NT2/D1 (cell line): Measurements from ENCODE around the gene GTSE1.

Experiments used
- DNase-seq: peaks from one replicate; pipeline ENCODE4 v3.0.0-alpha.2; 2011; ENCODE audit warnings: low read depth, low spot score
- H3K27me3 ChIP-seq: 2 replicates; pipeline ENCODE4 v1.6.0; 2011; ENCODE audit warnings: mild to moderate bottlenecking; ENCODE audit not compliant: insufficient read length, insufficient read depth
- H3K36me3 ChIP-seq: 2 replicates; pipeline ENCODE4 v1.6.1; 2011; ENCODE audit warnings: mild to moderate bottlenecking, low read length, mixed read lengths; ENCODE audit not compliant: insufficient read depth, insufficient read length
- H3K4me1 ChIP-seq: 2 replicates; pipeline ENCODE4 v1.5.1; 2011; ENCODE audit not compliant: insufficient read depth, insufficient read length
- H3K4me3 ChIP-seq: 2 replicates; pipeline ENCODE4 v1.5.1; 2011; ENCODE audit warnings: low read depth; ENCODE audit not compliant: insufficient read length
- H3K9ac ChIP-seq: 2 replicates; pipeline ENCODE4 v1.6.0; 2011; ENCODE audit warnings: low read depth; ENCODE audit not compliant: insufficient read length
- H3K9me3 ChIP-seq: 2 replicates; pipeline ENCODE4 v1.5.1; 2011; ENCODE audit warnings: mild to moderate bottlenecking, low read length; ENCODE audit not compliant: insufficient read depth
- SUZ12 ChIP-seq: IDR thresholded peaks from 2 replicates; pipeline ENCODE4 v1.6.1; 2011; ENCODE audit not compliant: insufficient read length, insufficient read depth; ENCODE audit errors: extremely low read depth
- YY1 ChIP-seq: IDR thresholded peaks from 2 replicates; pipeline ENCODE4 v1.6.1; 2011; ENCODE audit not compliant: insufficient read length, insufficient read depth
- ZNF274 ChIP-seq: IDR thresholded peaks from 2 replicates; pipeline ENCODE4 v1.6.1; 2011; ENCODE audit warnings: mild to moderate bottlenecking, low read depth, low read length

GTSE1 gene

DNA sequence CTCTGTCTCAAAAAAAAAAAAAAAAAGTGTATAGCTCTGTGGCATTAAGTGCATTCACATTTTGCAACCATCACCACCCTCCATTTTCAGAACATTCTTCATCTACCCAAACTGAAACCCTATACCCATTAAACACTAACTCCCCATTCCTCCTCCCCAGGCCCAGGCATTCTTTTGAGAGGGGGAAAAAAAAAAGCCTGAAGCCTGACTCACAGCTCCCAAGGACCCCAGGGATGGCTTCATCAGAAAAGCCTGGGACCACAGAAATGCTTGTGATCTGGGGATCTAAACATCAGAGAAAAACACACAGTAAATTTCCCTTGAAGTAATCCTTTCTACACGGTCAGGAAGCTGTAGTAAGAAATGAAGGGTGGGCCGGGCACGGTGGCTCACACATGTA, 10.7 kb upstream of the GTSE1 start:
- no peak for DNase-seq
- Histone ChIP-seq H3K9ac (no peak overlapping the region), H3K4me1 (peaks cover 2% of the 10 kb centered on the region), H3K4me3 (no peak overlapping the region), H3K27me3 (no peaks in the 10 kb centered on the region), H3K9me3 (no peaks in the 10 kb centered on the region), H3K36me3 (peaks cover 53% of the 10 kb centered on the region)
- no peak for TF ChIP-seq ZNF274
- no peak for TF ChIP-seq YY1
- no peak for TF ChIP-seq SUZ12

GRCh38 chr22:46286941-46287872, 9.5 kb upstream of the GTSE1 start:
- no peaks in the 10 kb centered on the region for H3K27me3 ChIP-seq
- no peaks in the 10 kb centered on the region for H3K9me3 ChIP-seq
- H3K9ac ChIP-seq, result no peak overlapping the region
- DNase-seq, result no peak
- H3K36me3 ChIP-seq, result peaks cover 46% of the 10 kb centered on the region
- no peak overlapping the region for H3K4me3 ChIP-seq
- TF ChIP-seq SUZ12, result no peak
- no peak for TF ChIP-seq ZNF274
- TF ChIP-seq YY1, result no peak
- peaks cover 2% of the 10 kb centered on the region for H3K4me1 ChIP-seq

DNA sequence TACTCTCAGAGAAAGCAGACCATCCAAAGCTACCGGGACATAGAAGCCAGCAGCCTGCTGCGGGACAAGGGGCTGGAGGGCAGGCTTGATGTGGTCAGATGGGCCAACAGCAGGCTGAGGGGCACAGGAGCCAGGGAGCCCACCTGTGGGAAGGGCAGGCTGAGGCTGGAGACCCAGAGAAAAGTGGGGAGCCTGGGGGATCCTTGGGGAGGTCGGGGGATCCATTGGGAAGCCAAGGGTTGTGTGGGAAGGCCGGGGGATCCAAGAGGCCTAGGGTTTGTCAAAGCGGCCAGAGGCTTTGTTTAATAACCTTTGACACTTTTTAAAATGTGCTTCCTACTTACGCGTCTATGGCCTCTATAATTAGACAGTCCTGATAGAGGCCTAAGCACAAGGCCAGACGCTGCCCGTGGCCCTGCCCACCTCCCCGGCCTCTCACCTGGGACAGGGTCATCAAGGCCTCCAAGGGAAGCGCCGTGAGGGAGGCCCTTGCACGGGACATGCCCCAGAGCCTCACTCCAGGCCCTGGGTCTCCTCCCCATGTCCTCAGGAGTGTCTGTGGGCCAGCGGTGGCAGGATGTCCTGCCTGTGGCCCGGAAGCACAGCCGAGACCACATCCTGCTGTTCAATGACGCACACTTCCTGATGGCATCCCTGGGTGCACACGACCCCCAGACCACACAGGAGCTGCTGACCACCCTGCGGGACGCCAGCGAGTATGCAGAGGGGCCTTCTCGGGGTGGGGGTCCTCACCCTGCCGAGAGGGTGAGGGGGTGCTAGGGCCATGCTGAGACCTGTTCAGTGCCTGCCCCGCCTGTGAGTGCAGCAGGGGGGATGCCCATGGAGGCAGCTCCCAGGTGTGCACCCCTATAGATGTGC, 8.6 kb upstream of the GTSE1 start:
- DNase-seq, result no peak
- no peak overlapping the region for H3K9ac ChIP-seq
- no peaks in the 10 kb centered on the region for H3K27me3 ChIP-seq
- no peaks in the 10 kb centered on the region for H3K9me3 ChIP-seq
- TF ChIP-seq SUZ12 (no peak), YY1 (no peak), ZNF274 (no peak)
- no peak overlapping the region for H3K4me3 ChIP-seq
- peaks cover 49% of the 10 kb centered on the region for H3K36me3 ChIP-seq
- H3K4me1 ChIP-seq, result peaks cover 4% of the 10 kb centered on the region

DNA sequence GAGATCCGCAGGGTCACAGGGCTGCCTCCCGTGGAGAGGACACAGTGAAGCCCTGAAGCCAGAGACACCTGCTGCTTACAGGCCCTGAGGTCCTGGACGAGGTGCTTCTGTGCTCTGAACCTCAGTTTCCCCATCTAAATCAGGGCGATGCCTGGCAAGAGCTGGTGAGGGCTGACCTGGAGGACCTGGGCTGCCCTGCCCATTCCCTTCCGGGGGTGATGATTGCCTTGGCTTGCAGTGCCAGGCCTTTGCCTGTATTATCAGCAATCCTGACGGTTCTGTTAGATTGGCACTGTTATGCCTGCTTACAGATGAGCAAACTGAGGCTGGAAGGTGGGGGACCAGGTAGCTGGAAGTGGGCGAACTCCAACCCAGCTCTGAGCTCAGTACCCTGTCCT, 7.8 kb upstream of the GTSE1 start:
- DNase-seq, result no peak
- TF ChIP-seq ZNF274 (no peak), YY1 (no peak), SUZ12 (no peak)
- no peaks in the 10 kb centered on the region for H3K9me3 ChIP-seq

GRCh38 chr22:46289244-46289891, 7.3 kb upstream of the GTSE1 start:
- Histone ChIP-seq H3K36me3 (peaks cover 42% of the 10 kb centered on the region), H3K4me1 (peaks cover 4% of the 10 kb centered on the region), H3K4me3 (no peak overlapping the region), H3K9me3 (no peaks in the 10 kb centered on the region), H3K27me3 (no peaks in the 10 kb centered on the region), H3K9ac (no peak overlapping the region)
- no peak for DNase-seq
- no peak for TF ChIP-seq ZNF274

More for the DNA sequence above, 7.8 kb upstream of the GTSE1 start:
- H3K36me3 ChIP-seq, result peaks cover 46% of the 10 kb centered on the region
- H3K4me1 ChIP-seq, result peaks cover 4% of the 10 kb centered on the region
- H3K9ac ChIP-seq, result no peak overlapping the region
- H3K27me3 ChIP-seq, result no peaks in the 10 kb centered on the region
- H3K4me3 ChIP-seq, result no peak overlapping the region

- H3K27me3 ChIP-seq, result no peaks in the 10 kb centered on the region
- peaks cover 33% of the 10 kb centered on the region for H3K36me3 ChIP-seq
- DNase-seq, result no peak
- no peak overlapping the region for H3K9ac ChIP-seq
- no peaks in the 10 kb centered on the region for H3K9me3 ChIP-seq
- peaks cover 4% of the 10 kb centered on the region for H3K4me1 ChIP-seq
- TF ChIP-seq SUZ12, result no peak
- no peak for TF ChIP-seq ZNF274
- TF ChIP-seq YY1, result no peak
- no peak overlapping the region for H3K4me3 ChIP-seq
Measured at GRCh38 chr22:46290121-46290842, 6.4 kb upstream of the GTSE1 start.
